OCI-LY3 (cell line): ENCODE data around the gene PET117.
"Not testable (repeated sequence)": the region's sequence is repeated elsewhere in the genome, so short reads cannot be mapped to it uniquely, and the experiment has no call there.

ENCODE experiments used
- H2AFZ ChIP-seq: fragments of 200-600, 300-600 bp; shearing (Covaris generic); 2 replicates; pipeline ENCODE4 v1.6.0; 2014; ENCODE audit warnings: antibody characterized with exemption, low read depth, low read length
- H3K27ac ChIP-seq: fragments of 200-600, 300-600 bp; sonication (generic); 2 replicates; pipeline ENCODE4 v1.5.1; 2014; ENCODE audit warnings: mild to moderate bottlenecking, low read length, moderate library complexity, mixed read lengths
- H3K27me3 ChIP-seq: fragments of 200-600, 300-600 bp; sonication (generic); 2 replicates; pipeline ENCODE4 v1.6.1; 2014; ENCODE audit warnings: low read depth, low read length, mixed read lengths
- H3K36me3 ChIP-seq: fragments of 200-600, 300-600 bp; sonication (generic); replicated peaks from 2 replicates; pipeline ENCODE3; 2014; ENCODE audit warnings: low read depth, low read length, mixed read lengths
- H3K4me1 ChIP-seq: fragments of 300-600, 200-600 bp; sonication (generic); 2 replicates; pipeline ENCODE4 v1.6.1; 2014; ENCODE audit warnings: low read length, mixed read lengths
- H3K4me2 ChIP-seq: fragments of 200-600, 300-600 bp; sonication (generic); 2 replicates; pipeline ENCODE4 v1.6.1; 2014; ENCODE audit warnings: low read length, mixed read lengths
- H3K4me3 ChIP-seq: fragments of 300-600, 200-600 bp; sonication (generic); 2 replicates; pipeline ENCODE4 v1.5.1; 2014; ENCODE audit warnings: antibody characterized with exemption, mild to moderate bottlenecking, low read length, moderate library complexity
- H3K79me2 ChIP-seq: fragments of 300-600, 200-600 bp; shearing (Covaris generic); 2 replicates; pipeline ENCODE4 v1.6.1; 2014; ENCODE audit warnings: mild to moderate bottlenecking, low read length, mixed read lengths
- H3K9ac ChIP-seq: fragments of 300-600, 200-600 bp; shearing (Covaris generic); 2 replicates; pipeline ENCODE4 v1.6.0; 2014; ENCODE audit warnings: mild to moderate bottlenecking, low read length, moderate library complexity
- H3K9me3 ChIP-seq: fragments of 200-600, 300-600 bp; shearing (Covaris generic); 2 replicates; pipeline ENCODE4 v1.6.1; 2014; ENCODE audit warnings: low read length, mixed read lengths; ENCODE audit not compliant: insufficient read depth
- H4K20me1 ChIP-seq: fragments of 200-600, 300-600 bp; sonication (generic); 2 replicates; pipeline ENCODE4 v1.6.1; 2016; ENCODE audit warnings: low read length, mixed read lengths; ENCODE audit not compliant: insufficient read depth
- EZH2phosphoT487 ChIP-seq: fragments of 200-600 bp; shearing (Covaris generic); IDR thresholded peaks from 2 replicates; pipeline ENCODE4 v1.6.1; 2018; ENCODE audit warnings: antibody characterized with exemption, mixed run types, low read depth
- TF ChIP-seq, protein P1 (sequence below): fragments of 200-600, 300-600 bp; sonication (generic); IDR thresholded peaks from 2 replicates; pipeline ENCODE4 v1.5.1; 2014; ENCODE audit warnings: antibody characterized with exemption, low read length, low read depth

Gene PET117

GRCh38 chr20:18137412-18138265 is at the start of gene PET117, which contains the start of gene KAT14:
Gene PET117 (plus strand): TSS chr20:18137863. CDS start chr20:18137956, 93 bp downstream.
Gene KAT14 (plus strand): TSS chr20:18137863. CDS start chr20:18142661, 4,798 bp downstream.
- no peaks in the 10 kb centered on the region for H4K20me1 ChIP-seq
- no peaks in the 10 kb centered on the region for H3K9me3 ChIP-seq
- TF ChIP-seq, protein P1, sequence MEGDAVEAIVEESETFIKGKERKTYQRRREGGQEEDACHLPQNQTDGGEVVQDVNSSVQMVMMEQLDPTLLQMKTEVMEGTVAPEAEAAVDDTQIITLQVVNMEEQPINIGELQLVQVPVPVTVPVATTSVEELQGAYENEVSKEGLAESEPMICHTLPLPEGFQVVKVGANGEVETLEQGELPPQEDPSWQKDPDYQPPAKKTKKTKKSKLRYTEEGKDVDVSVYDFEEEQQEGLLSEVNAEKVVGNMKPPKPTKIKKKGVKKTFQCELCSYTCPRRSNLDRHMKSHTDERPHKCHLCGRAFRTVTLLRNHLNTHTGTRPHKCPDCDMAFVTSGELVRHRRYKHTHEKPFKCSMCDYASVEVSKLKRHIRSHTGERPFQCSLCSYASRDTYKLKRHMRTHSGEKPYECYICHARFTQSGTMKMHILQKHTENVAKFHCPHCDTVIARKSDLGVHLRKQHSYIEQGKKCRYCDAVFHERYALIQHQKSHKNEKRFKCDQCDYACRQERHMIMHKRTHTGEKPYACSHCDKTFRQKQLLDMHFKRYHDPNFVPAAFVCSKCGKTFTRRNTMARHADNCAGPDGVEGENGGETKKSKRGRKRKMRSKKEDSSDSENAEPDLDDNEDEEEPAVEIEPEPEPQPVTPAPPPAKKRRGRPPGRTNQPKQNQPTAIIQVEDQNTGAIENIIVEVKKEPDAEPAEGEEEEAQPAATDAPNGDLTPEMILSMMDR = no peak
- no peak for TF ChIP-seq EZH2phosphoT487
- peak within 1 kb of the TSS; percentile 72 for H3K27ac ChIP-seq
- peak within 1 kb of the TSS; percentile 99 for H3K9ac ChIP-seq
- peaks cover 49% of the 10 kb centered on the region for H3K79me2 ChIP-seq
- H3K4me1 ChIP-seq = peaks cover 20% of the 10 kb centered on the region
- H3K27me3 ChIP-seq = no peaks in the 10 kb centered on the region
- H3K36me3 ChIP-seq = peaks cover 3% of the 10 kb centered on the region
- peak within 1 kb of the TSS; percentile 98 for H3K4me2 ChIP-seq
- peak within 1 kb of the TSS; percentile 93 for H3K4me3 ChIP-seq
- peak within 1 kb of the TSS; percentile 99 for H2AFZ ChIP-seq

DNA sequence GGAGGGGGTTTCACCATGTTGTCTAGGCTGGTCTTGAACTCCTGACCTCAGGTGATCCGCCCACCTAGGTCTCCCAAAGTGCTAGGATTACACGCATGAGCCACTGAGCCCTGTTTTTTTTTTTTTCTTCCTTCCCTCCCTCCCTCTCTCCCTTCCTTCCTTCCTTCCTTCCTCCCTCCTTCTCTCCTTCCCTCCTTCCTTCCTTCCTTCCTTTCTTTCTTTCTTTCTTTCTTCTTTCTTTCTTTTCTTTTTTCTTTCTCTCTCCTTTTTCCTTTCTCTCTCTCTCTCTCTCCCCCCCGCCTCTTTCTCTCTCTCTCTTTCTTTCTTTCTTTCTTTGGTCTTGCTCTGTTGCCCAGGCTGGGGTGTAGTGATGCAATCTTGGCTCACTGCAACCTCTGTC is 49.4 kb upstream of the PET117 start:
- H3K4me2 ChIP-seq, H2AFZ ChIP-seq, H3K36me3 ChIP-seq: not testable (repeated sequence)

DNA sequence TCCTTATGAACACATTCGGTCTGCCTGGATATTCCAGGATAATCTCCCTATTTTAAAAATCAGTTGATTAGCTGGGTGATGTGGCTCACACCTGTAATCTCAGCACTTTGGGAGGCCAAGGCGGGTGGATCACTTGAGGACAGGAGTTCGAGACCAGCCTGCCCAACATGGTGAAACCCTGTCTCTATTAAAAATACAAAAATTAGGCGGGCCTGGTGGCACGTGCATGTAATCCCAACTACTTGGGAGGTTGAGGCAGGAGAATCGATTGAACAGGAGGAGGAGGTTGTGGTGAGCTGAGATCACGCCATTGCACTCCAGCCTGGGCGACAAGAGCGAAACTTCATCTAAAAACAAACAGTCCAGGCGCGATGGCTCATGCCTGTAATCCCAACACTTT is 48.8 kb upstream of the PET117 start:
- not testable (repeated sequence) for H3K9ac ChIP-seq, H3K27me3 ChIP-seq, H4K20me1 ChIP-seq, H3K36me3 ChIP-seq, H3K4me2 ChIP-seq, H3K9me3 ChIP-seq, H3K4me3 ChIP-seq, H3K4me1 ChIP-seq, H2AFZ ChIP-seq, H3K79me2 ChIP-seq, H3K27ac ChIP-seq

More for the DNA sequence above, 49.4 kb upstream of the PET117 start:
- not testable (repeated sequence) for H3K27me3 ChIP-seq, H3K27ac ChIP-seq, H4K20me1 ChIP-seq, H3K4me1 ChIP-seq, H3K79me2 ChIP-seq, H3K9ac ChIP-seq, H3K4me3 ChIP-seq, H3K9me3 ChIP-seq

DNA sequence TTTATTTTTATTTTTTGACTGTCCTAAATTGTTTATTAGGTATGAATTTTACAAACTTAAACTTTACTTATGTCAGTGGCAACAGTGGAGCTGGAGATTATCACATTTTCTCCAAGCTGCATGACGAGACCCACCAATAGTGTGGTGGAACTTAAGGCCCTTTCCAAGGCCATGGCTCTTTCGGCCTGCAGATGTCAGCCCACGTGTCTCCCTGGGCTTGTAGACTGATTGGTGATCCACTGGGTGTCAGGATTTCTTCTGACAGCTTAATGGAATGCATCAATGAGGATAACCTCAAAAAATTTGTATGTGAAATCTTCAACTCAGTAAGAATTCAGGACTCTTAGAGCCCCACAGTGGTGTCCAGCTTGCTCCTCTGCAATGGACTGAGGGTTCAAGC is 47.6 kb upstream of the PET117 start:
- H3K4me2 ChIP-seq = no peak overlapping the region
- no peaks in the 10 kb centered on the region for H4K20me1 ChIP-seq
- no peak overlapping the region for H3K9ac ChIP-seq
- TF ChIP-seq, protein P1 = no peak
- no peak for TF ChIP-seq EZH2phosphoT487
- no peaks in the 10 kb centered on the region for H3K79me2 ChIP-seq
- no peaks in the 10 kb centered on the region for H3K36me3 ChIP-seq
- no peak overlapping the region for H3K4me3 ChIP-seq
- H3K27me3 ChIP-seq = peaks cover 6% of the 10 kb centered on the region; the same call in 1 of the 2 replicates
- H3K27ac ChIP-seq = no peak overlapping the region
- no peaks in the 10 kb centered on the region for H3K9me3 ChIP-seq
- H3K4me1 ChIP-seq = no peaks in the 10 kb centered on the region
- H2AFZ ChIP-seq = no peak overlapping the region

DNA sequence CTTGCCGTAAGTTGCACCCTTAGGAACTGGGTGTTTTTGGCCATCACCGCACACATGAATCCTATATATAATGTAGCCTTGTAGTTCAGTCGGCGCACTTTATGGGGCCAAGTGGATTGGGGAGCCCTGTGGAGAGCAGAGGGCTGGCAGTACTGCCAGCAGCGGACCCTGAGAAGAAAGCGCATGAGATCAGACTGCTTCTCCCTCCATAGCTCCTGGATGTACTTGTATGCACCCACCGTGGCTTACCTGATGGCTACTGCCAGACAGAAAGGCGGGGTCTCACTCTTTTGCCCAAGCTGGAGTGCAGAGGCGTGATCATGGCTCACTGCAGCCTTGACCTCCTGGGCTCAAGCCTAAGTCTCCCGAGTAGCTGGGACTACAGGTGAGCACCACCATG is 47.2 kb upstream of the PET117 start:
- Histone ChIP-seq H3K27me3 (peaks cover 6% of the 10 kb centered on the region; the same call in 1 of the 2 replicates), H4K20me1 (no peaks in the 10 kb centered on the region), H3K9ac (no peak overlapping the region), H3K9me3 (no peaks in the 10 kb centered on the region), H2AFZ (no peak overlapping the region), H3K27ac (no peak overlapping the region), H3K4me2 (no peak overlapping the region), H3K4me1 (no peaks in the 10 kb centered on the region), H3K36me3 (no peaks in the 10 kb centered on the region), H3K79me2 (no peaks in the 10 kb centered on the region), H3K4me3 (no peak overlapping the region)
- no peak for TF ChIP-seq EZH2phosphoT487
- TF ChIP-seq, protein P1 = no peak
